Stimulated activated CD8-positive, alpha-beta memory T cell treated with anti-CD3 and anti-CD28 coated beads, Interleukin-15, amount 100 ng/mL, for 48 hours (primary cell): ENCODE data around the gene MICAL3.

ENCODE experiments used
- DNase-seq, 2 donors: peaks; one replicate each; pipeline ENCODE4 v3.0.0-alpha.2; 2020; ENCODE audit warnings: low read depth in 2 of 2

MICAL3 gene

GRCh38 chr22:17816649-17817048, 207.7 kb downstream of the MICAL3 start:
- no peak for DNase-seq

GRCh38 chr22:17815703-17816254, 208.6 kb downstream of the MICAL3 start:
- DNase-seq: no peak

GRCh38 chr22:17814830-17815229, 209.5 kb downstream of the MICAL3 start:
- DNase-seq: no peak

DNA sequence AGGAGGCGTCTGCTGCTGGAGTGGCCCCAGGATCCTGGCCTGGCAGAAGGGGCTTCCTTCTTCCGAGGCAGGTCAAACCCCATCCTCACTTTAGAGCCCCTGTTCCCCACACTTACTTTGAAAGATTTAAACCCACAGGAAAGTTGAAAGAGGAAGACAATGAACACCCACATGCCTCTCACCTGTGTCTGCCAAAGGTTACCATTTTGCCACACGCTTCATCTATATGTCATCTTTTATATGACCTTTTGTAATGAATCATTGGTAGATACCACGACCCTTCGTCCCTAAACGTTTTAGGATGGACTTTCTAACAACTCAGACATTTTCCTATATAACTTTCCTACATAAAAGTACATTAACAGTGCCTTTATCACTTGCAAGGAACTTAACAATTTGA, 210.3 kb downstream of the MICAL3 start:
- no peak for DNase-seq

GRCh38 chr22:17811119-17811518, 213.2 kb downstream of the MICAL3 start:
- no peak for DNase-seq

DNA sequence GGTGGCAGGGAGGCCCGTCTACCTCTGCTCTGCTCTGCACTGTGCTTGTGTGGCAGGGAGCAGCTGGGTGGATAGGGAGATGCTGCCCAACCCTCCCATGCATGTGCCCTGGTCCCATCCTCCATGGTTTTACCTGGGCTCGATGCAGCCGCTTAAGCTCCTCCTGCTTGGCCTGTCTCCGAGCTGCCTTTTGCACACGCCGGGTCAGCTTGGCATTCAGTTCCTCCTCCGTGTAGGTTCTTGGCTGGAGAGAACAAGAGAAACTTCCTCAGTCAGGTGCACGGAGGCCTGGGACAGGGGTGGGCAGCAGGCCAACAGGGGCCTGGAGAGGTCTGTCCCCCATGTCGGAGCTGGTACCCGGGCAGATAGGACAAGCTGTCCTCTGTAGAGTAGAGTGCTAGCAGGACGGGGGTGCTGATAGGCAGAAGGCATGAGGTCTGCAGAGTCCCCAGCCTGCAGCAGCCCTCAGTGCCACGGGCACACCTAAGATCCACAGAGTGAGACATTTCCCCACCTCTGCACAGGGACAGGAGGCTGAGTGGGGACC, 213.7 kb downstream of the MICAL3 start:
- no peak for DNase-seq

- no peak for DNase-seq
Observed at GRCh38 chr22:17808693-17809403, 215.5 kb downstream of the MICAL3 start.

DNA sequence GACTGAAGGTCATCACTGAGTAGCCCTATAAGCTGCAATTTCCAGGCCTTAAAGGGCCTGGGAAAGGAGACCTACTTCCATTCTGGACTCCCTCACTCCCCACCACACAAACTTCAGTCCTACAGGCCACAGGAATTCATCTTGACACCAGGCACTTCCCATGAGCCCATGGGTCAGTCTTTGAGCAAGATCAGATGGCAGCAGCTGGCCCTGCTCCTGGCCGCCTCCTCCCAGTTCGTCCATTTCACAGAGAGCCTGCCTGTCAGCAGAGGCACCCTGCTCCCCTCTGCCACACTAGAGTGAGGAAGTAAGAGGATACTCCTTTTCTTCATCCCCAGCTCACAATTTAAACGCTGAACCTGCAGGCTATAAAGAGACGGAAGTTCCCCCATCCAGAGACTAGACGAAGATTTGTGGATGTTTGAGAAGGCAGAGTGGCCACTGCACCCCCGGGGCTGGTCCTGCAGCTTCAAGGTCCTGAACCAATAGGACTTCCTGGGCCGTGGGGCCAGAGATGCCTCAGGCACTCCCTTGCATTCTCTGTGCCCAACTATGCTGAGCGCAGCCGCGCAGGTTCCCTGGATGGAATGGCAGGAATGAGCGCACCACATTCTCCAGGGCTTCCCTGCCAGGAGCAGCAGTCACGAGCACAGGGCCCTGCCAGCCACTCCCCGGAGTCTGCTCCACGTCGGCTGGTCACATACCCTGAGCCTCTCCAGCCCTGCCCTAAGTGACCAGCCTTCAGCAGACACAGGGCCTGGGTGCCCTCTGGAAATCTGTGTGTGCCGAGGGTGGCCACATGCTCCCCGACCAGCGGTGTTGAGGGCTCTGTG, 216.6 kb downstream of the MICAL3 start:
- DNase-seq: no peak

DNA sequence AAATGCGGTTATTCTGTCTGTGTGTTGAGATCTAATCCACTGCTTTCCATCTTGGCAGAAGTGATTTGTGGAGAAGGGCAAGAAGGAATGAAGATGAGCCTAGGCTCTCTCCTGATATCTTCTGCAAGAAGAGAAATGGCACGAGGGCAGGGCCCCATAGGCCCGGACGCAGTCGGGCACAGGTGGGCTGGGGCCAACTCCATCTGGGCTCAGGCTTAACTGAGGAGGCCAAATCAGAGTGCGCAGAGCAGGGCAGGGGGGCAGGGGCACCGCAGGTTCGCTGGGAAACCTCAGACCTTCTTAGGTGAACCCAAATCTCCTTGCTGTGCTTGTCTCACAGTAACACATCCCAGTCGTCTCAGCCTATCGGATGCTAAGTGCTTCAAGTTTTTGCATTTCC, 217.3 kb downstream of the MICAL3 start:
- DNase-seq: no peak

DNA sequence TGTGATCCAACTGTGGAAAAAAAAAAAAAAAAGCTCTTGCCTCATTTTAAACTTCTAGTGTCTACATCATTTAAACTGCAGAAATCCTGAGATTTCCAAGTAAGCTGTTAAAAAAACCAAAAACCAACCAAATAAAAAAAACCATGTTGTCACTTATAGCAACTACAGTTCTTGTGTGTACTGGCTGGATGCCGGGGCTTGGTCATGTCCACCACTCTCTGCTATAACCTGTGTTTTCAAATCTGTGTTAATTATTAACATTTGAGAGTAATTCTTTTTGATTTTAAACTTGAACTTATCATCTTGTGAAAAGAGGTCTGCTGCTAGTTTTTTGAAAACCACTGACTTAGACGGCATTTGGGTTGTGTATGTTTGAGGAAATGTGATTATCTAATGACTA, 217.9 kb downstream of the MICAL3 start:
- no peak for DNase-seq

- no peak for DNase-seq
Observed at GRCh38 chr22:17804331-17805080, 219.9 kb downstream of the MICAL3 start.

GRCh38 chr22:17803609-17804270, 220.6 kb downstream of the MICAL3 start:
- no peak for DNase-seq

- no peak for DNase-seq
Observed at GRCh38 chr22:17802822-17803221, 221.5 kb downstream of the MICAL3 start.

DNA sequence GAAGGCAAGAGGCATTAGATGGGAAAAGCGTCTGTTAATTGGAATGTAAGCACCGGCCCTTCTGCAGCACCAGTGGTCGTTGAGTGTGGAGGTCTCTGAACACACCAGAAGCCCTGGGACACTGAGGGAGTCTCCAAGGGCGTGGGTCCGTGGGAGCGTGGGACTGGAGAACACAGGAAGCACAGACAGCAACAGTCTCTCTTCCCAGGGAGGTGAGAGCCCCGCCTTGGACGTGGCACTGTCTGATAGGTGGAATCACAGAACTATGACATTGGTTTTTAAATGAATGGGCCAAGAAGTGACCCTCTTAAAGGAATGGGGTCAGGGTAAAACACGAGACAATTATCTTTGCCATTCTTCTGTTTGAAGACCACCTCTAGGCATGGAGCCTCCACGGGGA, 221.9 kb downstream of the MICAL3 start:
- no peak for DNase-seq

- no peak for DNase-seq
Observed at GRCh38 chr22:17797721-17798559, 226.4 kb downstream of the MICAL3 start.

GRCh38 chr22:17796695-17797094, 227.7 kb downstream of the MICAL3 start:
- DNase-seq: no peak

DNA sequence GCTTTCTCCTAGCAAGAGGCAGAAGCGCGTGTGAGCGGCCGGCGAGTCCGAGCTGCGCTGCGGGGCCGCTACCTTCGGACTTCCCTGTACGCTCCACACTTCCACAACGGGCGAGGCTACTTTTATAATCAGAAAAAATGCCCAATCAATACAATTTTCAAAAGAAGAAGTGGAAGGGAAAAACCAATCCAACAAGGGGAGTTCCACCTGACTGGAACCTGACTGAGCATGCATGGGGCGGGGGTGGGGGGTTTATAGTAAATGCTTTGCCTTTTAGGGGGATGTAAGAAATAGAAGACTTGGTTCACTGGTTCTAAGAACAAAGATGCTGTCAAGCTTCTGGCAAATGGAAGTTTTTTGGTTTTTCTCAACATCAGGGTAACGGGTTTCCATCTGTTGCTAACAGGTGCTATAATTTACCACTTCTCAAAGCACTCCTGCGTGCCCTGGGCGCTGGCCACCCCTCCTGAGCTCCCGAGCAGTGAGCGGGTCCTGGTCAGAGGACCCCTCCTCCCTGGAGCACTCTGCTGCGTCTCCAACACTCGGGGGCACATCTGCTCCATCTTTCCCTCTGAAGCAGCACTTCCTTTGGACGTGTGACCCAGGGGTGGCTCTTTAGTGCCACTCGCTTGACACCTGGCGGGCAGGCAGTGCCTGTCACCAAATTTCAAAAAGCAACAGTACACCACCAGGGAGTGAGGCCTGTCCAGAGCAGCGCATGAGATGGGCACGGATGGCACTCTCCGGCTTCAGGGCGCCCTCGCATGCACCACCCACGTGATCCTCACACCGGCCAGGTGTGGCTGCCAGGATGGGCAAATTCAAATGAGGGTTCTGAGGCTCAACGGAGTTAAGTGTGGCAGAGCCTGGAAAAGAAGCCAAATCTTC, 228.5 kb downstream of the MICAL3 start:
- no peak for DNase-seq

- no peak for DNase-seq
Observed at GRCh38 chr22:17794726-17795542, 229.4 kb downstream of the MICAL3 start.
